A549 (cell line): ENCODE measurements around the gene FMO4. TPM values are rescaled to one million over a fixed set of nuclear protein-coding genes. Genes with fewer than 3 reads are reported as not detected.
"Not testable (repeated sequence)": the region's sequence is repeated elsewhere in the genome, so short reads cannot be mapped to it uniquely, and the experiment has no call there.

Experiments
- ATAC-seq, 2 experiments: fragments of 200-7000 bp in 1 of 2; fragments of >200 bp in 1 of 2; cut with Nextera tagmentation in 1 of 2; cut with Tn5 transposase in 1 of 2; 3 replicates each; pipeline versions ENCODE4 v1.8.0 to v1.9.1; 2018 to 2020; ENCODE audit warnings: mild to moderate bottlenecking in 1 of 2, moderate library complexity in 1 of 2
- CTCF ChIA-PET: fragments of 300-600 bp; sonication (Branson Sonifier 250); formaldehyde crosslinking; extraction: SDS; loops from one replicate; lab custom pipeline; 2021; ENCODE audit warnings: antibody characterized with exemption, inconsistent platforms; lab: Yijun Ruan, JAX
- POLR2A ChIA-PET: fragments of 350-600 bp; formaldehyde crosslinking; extraction: SDS; loops from one replicate; lab custom pipeline; 2021; ENCODE audit warnings: antibody characterized with exemption, inconsistent platforms; lab: Yijun Ruan, JAX
- DNase-seq, 2 experiments: peaks; one replicate each; pipeline versions ENCODE4 v3.0.0 to v3.0.0-alpha.2; 2011 to 2016; ENCODE audit warnings: low read depth in 1 of 2, low spot score in 1 of 2
- FAIRE-seq: peaks from 2 replicates; lab custom pipeline; 2011; peaks lifted over from hg19 to GRCh38; lab: Jason Lieb, UNC
- H3K27ac ChIP-seq, 2 experiments: fragments of >200 bp; sonication (Bioruptor Twin); formaldehyde crosslinking; 3 replicates each; pipeline ENCODE4 v1.5.1; 2016 to 2017
- H3K4me1 ChIP-seq: fragments of >200 bp; sonication (Bioruptor Twin); formaldehyde crosslinking; 3 replicates; pipeline ENCODE4 v1.6.1; 2016
- H3K4me2 ChIP-seq: fragments of >200 bp; sonication (Bioruptor Twin); formaldehyde crosslinking; 3 replicates; pipeline ENCODE4 v1.6.1; 2016
- H3K4me3 ChIP-seq: fragments of >200 bp; sonication (Bioruptor Twin); formaldehyde crosslinking; 3 replicates; pipeline ENCODE4 v1.5.1; 2016
- H3K9me3 ChIP-seq: fragments of >200 bp; sonication (Bioruptor Twin); formaldehyde crosslinking; 3 replicates; pipeline ENCODE4 v1.6.1; 2016
- CBX2 ChIP-seq: fragments of 200-600 bp; sonication (generic); IDR thresholded peaks from 2 replicates; pipeline ENCODE4 v1.6.1; 2016; ENCODE audit warnings: low read depth, mild to moderate bottlenecking, borderline replicate concordance
- CBX8 ChIP-seq: fragments of 200-600 bp; sonication (generic); IDR thresholded peaks from 2 replicates; pipeline ENCODE4 v1.6.1; 2016
- E2F6 ChIP-seq: IDR thresholded peaks from 2 replicates; pipeline ENCODE4 v1.6.1; 2012; ENCODE audit warnings: low read depth, borderline replicate concordance
- FOXS1 ChIP-seq: fragments of 250-450 bp; sonication (Bioruptor Pico); IDR thresholded peaks from 2 replicates; pipeline ENCODE4 v1.5.0; 2020; ENCODE audit warnings: mild to moderate bottlenecking, moderate library complexity
- GATA3 ChIP-seq: IDR thresholded peaks from 2 replicates; pipeline ENCODE4 v1.6.1; 2012; ENCODE audit warnings: borderline replicate concordance
- HOXA7 ChIP-seq: fragments of 250-450 bp; sonication (Bioruptor Pico); IDR thresholded peaks from 2 replicates; pipeline ENCODE4 v1.5.0; 2020; ENCODE audit warnings: mild to moderate bottlenecking, moderate library complexity
- JUNB ChIP-seq: fragments of >200 bp; sonication (Bioruptor Twin); formaldehyde crosslinking; IDR thresholded peaks from 2 replicates; pipeline ENCODE4 v1.6.1; 2016
- KDM5A ChIP-seq: fragments of 200-600 bp; sonication (generic); IDR thresholded peaks from 2 replicates; pipeline ENCODE4 v1.6.1; 2016; ENCODE audit warnings: antibody characterized with exemption, mild to moderate bottlenecking
- NFE2L2 ChIP-seq: fragments of 150-350 bp; conservative IDR thresholded peaks from 2 replicates; pipeline ENCODE4 v1.6.1; 2014; ENCODE audit warnings: low read length
- NPAS2 ChIP-seq: fragments of 250-450 bp; sonication (Bioruptor Pico); IDR thresholded peaks from 2 replicates; pipeline ENCODE4 v1.8.0; 2022; ENCODE audit warnings: mild to moderate bottlenecking, moderate library complexity, borderline replicate concordance
- NR3C1 ChIP-seq: fragments of >200 bp; sonication (Bioruptor Twin); formaldehyde crosslinking; IDR thresholded peaks from 3 replicates; pipeline ENCODE4 v1.6.1; 2017
- PBX3 ChIP-seq: IDR thresholded peaks from 2 replicates; pipeline ENCODE4 v1.6.1; 2012
- POLR2AphosphoS2 ChIP-seq: conservative IDR thresholded peaks from 2 replicates; pipeline ENCODE4 v1.6.1; 2012; ENCODE audit warnings: low read length, improper control_type of control experiment, inconsistent platforms
- RFX5 ChIP-seq: fragments of 450-650 bp; IDR thresholded peaks from 2 replicates; pipeline ENCODE4 v1.7.1; 2014; ENCODE audit warnings: antibody characterized with exemption, mild to moderate bottlenecking, moderate library complexity
- SREBF2 ChIP-seq: fragments of 450-650 bp; IDR thresholded peaks from 2 replicates; pipeline ENCODE4 v1.6.1; 2014; ENCODE audit warnings: mild to moderate bottlenecking, moderate library complexity
- TFCP2L1 ChIP-seq: fragments of 250-450 bp; sonication (Bioruptor Pico); IDR thresholded peaks from 2 replicates; pipeline ENCODE4 v1.5.0; 2021; ENCODE audit warnings: mild to moderate bottlenecking
- ZSCAN20 ChIP-seq: fragments of 250-450 bp; sonication (Bioruptor Pico); IDR thresholded peaks from 2 replicates; pipeline ENCODE4 v1.8.0; 2022; ENCODE audit warnings: mild to moderate bottlenecking, moderate library complexity
- WGBS: methylation state at CpG from one replicate; pipeline ENCODE4 v1.1.6; 2017; ENCODE audit errors: missing lambda C conversion rate; 5-methylcytosine and 5-hydroxymethylcytosine counted together
- polyA plus RNA-seq, 4 experiments: library from polyadenylated mRNA; depleted of rRNA in 3 of 4; stranded (reverse); fragments of >200 nt; fragmentation: RNase III in 1 of 4; extraction: RNeasy Plus Mini Kit Qiagen cat#74134 plus additional on column Dnase treatment in 1 of 4; gene quantifications; 2 replicates in 3 of 4; 3 replicates in 1 of 4; pipeline ENCODE4 v1.2.3, GENCODE V29; 2011 to 2017
- TF ChIP-seq, protein P1 (sequence below): fragments of >200 bp; sonication (Bioruptor Twin); formaldehyde crosslinking; IDR thresholded peaks from 3 replicates; pipeline ENCODE4 v1.5.1; 2016
- TF ChIP-seq, protein P2 (sequence below): fragments of 250-450 bp; sonication (Bioruptor Pico); IDR thresholded peaks from 2 replicates; pipeline ENCODE4 v1.5.0; 2021; ENCODE audit warnings: mild to moderate bottlenecking, moderate library complexity, borderline replicate concordance
- TF ChIP-seq, protein P3 (sequence below): IDR thresholded peaks from 2 replicates; pipeline ENCODE4 v1.6.1; 2012
- TF ChIP-seq, protein P4 (sequence below): fragments of 200-600 bp; sonication (generic); IDR thresholded peaks from 2 replicates; pipeline ENCODE4 v1.6.1; 2016; ENCODE audit warnings: antibody characterized with exemption, mild to moderate bottlenecking, moderate library complexity

Gene FMO4
- polyA plus RNA-seq, 2 of the 4 experiments (the other 2 are of a cell fraction): 0.32 to 1.9 TPM

DNA sequence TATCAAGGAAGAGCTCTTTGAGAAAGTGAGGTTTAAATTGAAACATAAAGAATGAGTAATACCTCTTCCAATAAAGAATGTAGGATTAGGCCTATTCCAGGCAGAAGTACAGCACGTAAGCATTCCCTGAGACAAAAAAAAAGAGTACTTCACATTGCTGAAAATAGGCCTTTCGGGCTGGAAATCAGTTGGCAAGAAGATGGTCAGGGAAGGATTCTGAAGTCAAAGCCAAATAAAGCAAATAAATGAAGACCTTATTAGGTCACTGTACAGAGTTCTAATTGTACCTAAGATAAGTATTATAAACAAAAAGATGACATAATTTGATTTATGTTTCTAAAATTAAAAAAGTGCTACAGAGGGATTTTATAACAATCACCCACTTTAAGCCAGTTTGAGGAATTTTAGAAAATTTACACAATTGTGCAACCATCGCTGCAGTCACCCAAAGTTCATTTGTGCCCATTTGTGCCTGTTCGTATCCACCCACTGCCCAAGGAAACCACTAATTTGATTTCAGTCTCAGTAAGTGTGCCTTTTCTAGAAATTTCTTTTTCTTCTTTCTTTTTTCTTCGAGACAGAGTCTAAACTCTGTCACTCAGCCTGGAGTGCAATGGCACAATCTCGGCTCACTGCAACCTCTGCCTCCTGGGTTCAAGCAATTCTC, 58.6 kb downstream of the FMO4 start:
- WGBS: 83% methylated on average over 6 of the region's 6 CpGs
- CTCF ChIA-PET: interaction anchor here (0.8 kb wide), 1 partner anchor 59 kb away, joined by 3 read pairs; no protein-coding TSS in a partner anchor
- ATAC-seq (no peak), FAIRE-seq (no peak), DNase-seq (no peak)
- Histone ChIP-seq H3K27ac (peak overlapping the region; percentile 54 to 57; a peak in 4 of 6 replicates), H3K4me2 (peak overlapping the region; percentile 47), H3K4me3 (no peak overlapping the region; the same call in 2 of the 3 replicates), H3K4me1 (no peaks in the 10 kb centered on the region), H3K9me3 (no peaks in the 10 kb centered on the region)
- POLR2A ChIA-PET: no interaction called here
- TF ChIP-seq JUNB (no peak), NPAS2 (CRISPR knock-in tag) (no peak), CBX8 (no peak), PBX3 (no peak), TFCP2L1 (CRISPR knock-in tag) (no peak), E2F6 (no peak), RFX5 (no peak), KDM5A (no peak), HOXA7 (no peak), POLR2AphosphoS2 (no peak), CBX2 (no peak), SREBF2 (no peak)
- TF ChIP-seq, protein P1, sequence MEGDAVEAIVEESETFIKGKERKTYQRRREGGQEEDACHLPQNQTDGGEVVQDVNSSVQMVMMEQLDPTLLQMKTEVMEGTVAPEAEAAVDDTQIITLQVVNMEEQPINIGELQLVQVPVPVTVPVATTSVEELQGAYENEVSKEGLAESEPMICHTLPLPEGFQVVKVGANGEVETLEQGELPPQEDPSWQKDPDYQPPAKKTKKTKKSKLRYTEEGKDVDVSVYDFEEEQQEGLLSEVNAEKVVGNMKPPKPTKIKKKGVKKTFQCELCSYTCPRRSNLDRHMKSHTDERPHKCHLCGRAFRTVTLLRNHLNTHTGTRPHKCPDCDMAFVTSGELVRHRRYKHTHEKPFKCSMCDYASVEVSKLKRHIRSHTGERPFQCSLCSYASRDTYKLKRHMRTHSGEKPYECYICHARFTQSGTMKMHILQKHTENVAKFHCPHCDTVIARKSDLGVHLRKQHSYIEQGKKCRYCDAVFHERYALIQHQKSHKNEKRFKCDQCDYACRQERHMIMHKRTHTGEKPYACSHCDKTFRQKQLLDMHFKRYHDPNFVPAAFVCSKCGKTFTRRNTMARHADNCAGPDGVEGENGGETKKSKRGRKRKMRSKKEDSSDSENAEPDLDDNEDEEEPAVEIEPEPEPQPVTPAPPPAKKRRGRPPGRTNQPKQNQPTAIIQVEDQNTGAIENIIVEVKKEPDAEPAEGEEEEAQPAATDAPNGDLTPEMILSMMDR: no peak
- TF ChIP-seq, protein P2, sequence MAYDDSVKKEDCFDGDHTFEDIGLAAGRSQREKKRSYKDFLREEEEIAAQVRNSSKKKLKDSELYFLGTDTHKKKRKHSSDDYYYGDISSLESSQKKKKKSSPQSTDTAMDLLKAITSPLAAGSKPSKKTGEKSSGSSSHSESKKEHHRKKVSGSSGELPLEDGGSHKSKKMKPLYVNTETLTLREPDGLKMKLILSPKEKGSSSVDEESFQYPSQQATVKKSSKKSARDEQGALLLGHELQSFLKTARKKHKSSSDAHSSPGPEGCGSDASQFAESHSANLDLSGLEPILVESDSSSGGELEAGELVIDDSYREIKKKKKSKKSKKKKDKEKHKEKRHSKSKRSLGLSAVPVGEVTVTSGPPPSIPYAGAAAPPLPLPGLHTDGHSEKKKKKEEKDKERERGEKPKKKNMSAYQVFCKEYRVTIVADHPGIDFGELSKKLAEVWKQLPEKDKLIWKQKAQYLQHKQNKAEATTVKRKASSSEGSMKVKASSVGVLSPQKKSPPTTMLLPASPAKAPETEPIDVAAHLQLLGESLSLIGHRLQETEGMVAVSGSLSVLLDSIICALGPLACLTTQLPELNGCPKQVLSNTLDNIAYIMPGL (CRISPR knock-in tag): no peak
- TF ChIP-seq, protein P3, sequence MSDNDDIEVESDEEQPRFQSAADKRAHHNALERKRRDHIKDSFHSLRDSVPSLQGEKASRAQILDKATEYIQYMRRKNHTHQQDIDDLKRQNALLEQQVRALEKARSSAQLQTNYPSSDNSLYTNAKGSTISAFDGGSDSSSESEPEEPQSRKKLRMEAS: no peak

GRCh38 chr1:171373357-171374122, 59.6 kb downstream of the FMO4 start:
- FAIRE-seq, POLR2A ChIA-PET, DNase-seq, CTCF ChIA-PET, H3K4me1 ChIP-seq, H3K9me3 ChIP-seq: not testable (repeated sequence)
- ATAC-seq: peak in 1 of 2 experiments; percentile 52; a peak in 3 of 6 replicates
- 34% methylated on average over 21 of the region's 32 CpGs for WGBS
- H3K4me2 ChIP-seq: peak overlapping the region; percentile 47
- peak overlapping the region; percentile 49 for H3K4me3 ChIP-seq
- peak overlapping the region; percentile 54 to 57 for H3K27ac ChIP-seq

DNA sequence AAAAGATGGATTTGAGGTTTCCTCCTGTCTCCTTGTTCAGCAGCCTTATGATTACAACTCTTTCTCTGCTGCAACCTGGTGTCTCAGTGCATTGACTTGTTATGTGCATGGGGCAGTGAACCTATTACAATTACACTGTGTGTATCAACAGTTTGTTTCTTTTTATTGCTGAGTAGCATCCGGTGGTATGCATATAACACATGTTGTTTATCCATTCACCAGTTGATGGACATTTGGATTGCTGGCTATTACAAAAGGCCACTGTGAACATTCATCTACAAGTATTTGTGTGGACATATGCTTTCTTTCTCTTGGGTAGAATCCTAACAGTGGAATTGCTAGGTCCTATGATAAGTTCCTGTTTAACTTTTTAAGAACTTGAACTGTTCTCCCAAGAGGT, 65.9 kb downstream of the FMO4 start:
- Histone ChIP-seq H3K9me3 (0 out of 3 replicates have a peak, but pooled peaks cover 5% of the 10 kb centered on the region), H3K27ac (no peak overlapping the region), H3K4me2 (no peak overlapping the region), H3K4me3 (no peak overlapping the region), H3K4me1 (no peaks in the 10 kb centered on the region)
- DNase-seq: no peak
- FAIRE-seq: no peak
- 39% methylated on average over 1 of the region's 1 CpG for WGBS
- no peak for ATAC-seq
- ChIA-PET CTCF (no interaction called here), POLR2A (no interaction called here)
- TF ChIP-seq ZSCAN20: no peak
- no peak for TF ChIP-seq CBX2
- TF ChIP-seq, protein P4, sequence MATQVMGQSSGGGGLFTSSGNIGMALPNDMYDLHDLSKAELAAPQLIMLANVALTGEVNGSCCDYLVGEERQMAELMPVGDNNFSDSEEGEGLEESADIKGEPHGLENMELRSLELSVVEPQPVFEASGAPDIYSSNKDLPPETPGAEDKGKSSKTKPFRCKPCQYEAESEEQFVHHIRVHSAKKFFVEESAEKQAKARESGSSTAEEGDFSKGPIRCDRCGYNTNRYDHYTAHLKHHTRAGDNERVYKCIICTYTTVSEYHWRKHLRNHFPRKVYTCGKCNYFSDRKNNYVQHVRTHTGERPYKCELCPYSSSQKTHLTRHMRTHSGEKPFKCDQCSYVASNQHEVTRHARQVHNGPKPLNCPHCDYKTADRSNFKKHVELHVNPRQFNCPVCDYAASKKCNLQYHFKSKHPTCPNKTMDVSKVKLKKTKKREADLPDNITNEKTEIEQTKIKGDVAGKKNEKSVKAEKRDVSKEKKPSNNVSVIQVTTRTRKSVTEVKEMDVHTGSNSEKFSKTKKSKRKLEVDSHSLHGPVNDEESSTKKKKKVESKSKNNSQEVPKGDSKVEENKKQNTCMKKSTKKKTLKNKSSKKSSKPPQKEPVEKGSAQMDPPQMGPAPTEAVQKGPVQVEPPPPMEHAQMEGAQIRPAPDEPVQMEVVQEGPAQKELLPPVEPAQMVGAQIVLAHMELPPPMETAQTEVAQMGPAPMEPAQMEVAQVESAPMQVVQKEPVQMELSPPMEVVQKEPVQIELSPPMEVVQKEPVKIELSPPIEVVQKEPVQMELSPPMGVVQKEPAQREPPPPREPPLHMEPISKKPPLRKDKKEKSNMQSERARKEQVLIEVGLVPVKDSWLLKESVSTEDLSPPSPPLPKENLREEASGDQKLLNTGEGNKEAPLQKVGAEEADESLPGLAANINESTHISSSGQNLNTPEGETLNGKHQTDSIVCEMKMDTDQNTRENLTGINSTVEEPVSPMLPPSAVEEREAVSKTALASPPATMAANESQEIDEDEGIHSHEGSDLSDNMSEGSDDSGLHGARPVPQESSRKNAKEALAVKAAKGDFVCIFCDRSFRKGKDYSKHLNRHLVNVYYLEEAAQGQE: no peak
- no peak for TF ChIP-seq PBX3
- no peak for TF ChIP-seq FOXS1
- TF ChIP-seq GATA3: no peak
- TF ChIP-seq POLR2AphosphoS2: no peak
- TF ChIP-seq NR3C1: no peak
- TF ChIP-seq NFE2L2: no peak
